NCI-H345 treated with DMSO at 0.1 percent for 48 hours (cell line): ENCODE results near the gene SLC10A1.
"Not testable (repeated sequence)": the region's sequence is repeated elsewhere in the genome, so short reads cannot be mapped to it uniquely, and the experiment has no call there.

ENCODE experiments used
- DNase-seq: peaks from one replicate; lab custom pipeline; 2025; ENCODE audit not compliant: unreplicated experiment; lab: John Stamatoyannopoulos, UW

Gene SLC10A1

DNA sequence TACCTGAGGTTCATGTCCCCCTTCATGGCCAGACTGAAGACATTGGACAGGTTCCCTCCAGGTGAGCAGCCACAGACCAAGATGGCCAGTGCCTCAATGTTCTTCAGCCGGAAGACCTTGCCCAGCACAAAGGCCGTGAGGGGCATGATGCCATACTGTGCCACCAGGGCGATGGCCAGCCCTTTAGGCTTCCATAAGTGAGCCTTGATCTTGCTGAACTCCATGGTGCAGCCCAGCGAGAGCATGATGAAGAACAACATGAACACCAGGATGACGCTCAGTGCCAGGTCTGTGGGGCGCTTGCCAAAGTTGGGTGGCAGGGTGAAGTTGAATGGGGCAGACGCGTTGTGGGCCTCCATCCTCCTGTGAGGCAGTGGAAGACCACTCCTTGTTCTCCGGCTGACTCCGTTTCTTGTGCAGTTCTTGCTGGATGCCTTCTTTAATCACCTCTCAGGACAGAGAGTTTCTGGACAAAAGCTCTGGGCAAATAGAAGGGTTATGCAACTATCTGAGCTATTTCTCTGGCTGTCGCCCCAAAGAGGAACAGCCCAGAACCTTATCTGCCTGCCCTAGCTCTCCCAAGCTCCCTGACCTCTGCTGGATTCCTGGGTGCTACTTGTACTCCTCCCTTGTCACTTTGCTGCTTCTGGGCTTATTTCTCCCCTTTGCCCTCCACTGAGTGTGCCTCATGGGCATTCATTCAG, at the start of gene SLC10A1:
SLC10A1 (minus strand) TSS at position 445 of the 704 bp plus-strand sequence; CDS start at position 359, 86 bp downstream.
- no peak for DNase-seq

- no peak for DNase-seq
These were observed 48.7 kb upstream of the SLC10A1 start for GRCh38 chr14:69845787-69846186.

DNA sequence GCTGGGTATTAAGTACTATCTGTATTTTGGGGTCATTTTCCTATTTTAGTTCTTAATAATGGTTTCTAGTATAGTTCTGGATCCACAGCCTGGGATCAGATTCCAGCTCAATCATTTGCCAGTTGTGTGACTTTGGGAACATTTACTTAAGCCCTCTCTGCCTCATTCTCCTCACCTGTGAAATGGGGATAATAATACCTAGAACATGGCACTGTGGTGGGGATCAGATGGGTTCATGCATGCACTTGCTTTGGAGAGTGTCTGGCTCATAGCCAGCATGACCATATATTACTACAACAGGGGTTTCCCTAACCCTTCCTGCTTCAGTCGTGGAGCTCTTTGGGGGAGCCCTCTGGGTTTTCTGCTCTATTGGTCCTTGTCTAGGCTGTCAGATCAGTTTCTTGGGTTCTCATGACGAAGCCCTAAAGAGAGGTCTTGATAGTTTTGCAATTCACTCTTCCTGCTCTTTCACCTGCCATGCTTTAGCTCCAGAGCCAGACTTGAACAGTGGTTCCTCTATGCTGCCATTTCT, 48.1 kb upstream of the SLC10A1 start:
- no peak for DNase-seq

- DNase-seq = no peak
These were observed 47.1 kb upstream of the SLC10A1 start for GRCh38 chr14:69844171-69844570.

DNA sequence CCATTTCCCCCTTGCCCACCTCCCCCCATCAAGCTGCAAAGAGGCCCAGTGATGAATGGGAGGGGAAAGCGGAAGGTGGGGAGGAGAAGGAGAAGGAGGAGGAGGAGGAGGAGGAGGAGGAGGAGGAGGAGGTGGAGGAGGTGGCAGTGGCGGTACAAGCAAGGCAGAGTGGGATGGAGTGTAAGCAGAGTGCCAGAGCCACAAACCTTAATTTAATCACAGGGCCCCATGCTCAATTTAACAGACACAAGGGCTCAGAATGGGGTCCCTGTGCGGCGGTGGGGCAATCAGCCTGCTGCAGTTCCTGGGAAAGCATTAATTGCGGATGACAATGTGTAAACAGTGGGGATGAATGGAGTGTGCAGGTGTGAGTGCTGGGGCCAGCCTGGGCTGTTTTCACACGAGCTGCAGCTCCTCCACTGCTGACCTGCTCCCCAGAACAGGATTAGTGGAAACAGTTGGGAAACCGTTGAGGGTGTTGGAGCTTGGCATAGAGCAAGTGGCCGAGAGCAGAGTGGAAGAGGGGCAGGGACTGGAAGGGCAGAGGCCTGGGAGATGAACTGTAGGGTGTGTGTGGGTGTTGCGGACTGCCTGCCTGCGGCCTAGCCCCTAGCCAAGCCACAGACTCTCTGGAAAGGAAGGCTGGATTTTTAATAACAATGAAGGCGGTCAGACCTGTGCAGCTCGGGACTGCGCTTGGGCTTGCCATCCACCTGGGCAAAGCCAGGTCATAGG, 45.8 kb upstream of the SLC10A1 start:
- peak; percentile 87 for DNase-seq

DNA sequence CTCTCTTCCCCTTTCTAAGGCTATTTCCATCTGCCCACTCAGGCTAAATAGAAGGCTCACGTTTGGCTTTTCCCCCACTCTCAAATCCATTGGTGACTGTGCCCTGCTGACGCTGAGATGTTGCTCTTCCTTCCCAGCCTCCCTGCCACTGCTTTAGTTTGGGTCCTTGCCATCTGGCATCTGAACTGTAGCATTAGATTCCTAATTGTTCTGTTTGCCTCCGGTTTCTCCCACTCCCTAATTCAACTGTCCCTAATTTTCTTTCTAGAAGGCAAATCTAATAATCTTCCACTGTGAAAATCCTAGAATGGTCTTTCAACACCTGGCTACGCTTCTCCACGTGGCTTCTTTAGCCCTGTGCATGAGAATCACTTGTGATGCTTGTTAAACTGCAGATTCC, 44.6 kb upstream of the SLC10A1 start:
- no peak for DNase-seq

DNA sequence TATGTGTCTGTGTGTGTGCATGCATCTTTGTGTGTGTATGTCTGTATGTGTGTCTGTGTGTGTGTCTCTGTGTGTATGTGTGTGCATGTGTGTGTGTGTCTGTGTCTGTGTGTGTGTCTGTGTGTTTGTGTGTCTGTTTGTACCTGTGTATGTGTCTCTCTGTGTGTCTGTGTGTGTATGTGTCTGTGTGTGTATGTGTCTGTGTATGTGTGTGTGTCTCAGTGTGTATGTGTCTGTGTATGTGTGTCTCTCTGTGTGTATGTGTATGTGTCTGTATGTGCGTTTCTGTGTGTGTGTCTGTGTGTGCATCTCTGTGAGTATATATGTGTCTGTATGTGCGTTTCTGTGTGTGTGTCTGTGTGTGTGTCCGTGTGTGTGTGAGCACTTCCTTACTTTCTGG, 42.6 kb upstream of the SLC10A1 start:
- no peak for DNase-seq

DNA sequence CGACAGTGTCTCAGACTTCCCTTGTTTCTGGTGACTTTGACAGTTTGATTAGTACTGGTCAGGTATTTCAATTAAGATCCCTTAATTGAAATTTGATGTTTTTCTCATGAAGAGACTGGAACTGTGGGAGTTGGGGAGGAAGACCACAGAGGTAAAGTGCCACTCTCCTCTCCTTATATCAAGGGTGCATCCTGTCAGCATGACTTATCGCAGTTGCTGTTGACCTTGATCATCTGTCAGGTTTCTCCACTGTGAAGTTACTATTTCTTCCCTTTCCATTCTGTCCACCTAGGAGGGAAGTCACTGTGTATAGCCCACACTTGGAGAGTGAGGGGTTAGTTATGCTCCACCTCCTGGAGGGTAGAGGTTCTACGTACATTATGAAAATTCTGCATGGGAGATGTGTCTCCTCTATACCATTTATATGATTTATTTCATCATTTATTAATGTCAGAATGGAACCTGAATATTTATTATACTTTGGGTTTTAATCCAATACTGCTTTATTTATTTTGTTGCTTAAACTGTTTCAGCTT, 41.9 kb upstream of the SLC10A1 start:
- DNase-seq = no peak

DNA sequence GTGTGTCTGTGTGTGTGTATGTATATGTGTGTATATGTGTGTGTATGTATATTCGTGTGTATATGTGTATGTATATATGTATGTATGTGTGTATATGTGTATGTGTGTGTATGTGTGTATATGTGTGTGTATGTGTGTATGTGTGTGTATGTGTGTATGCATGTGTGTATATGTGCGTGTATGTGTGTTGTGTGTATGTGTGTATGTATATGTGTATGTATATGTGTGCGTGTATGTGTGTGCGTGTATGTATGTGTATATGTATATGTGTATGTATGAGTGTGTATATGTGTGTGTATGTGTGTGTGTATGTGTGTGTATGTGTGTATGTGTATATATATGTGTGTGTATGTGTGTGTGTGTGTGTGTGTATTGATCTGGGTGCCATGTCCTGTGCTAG, 31.8 kb upstream of the SLC10A1 start:
- no peak for DNase-seq

GRCh38 chr14:69828354-69828753, 31.3 kb upstream of the SLC10A1 start:
- no peak for DNase-seq

DNA sequence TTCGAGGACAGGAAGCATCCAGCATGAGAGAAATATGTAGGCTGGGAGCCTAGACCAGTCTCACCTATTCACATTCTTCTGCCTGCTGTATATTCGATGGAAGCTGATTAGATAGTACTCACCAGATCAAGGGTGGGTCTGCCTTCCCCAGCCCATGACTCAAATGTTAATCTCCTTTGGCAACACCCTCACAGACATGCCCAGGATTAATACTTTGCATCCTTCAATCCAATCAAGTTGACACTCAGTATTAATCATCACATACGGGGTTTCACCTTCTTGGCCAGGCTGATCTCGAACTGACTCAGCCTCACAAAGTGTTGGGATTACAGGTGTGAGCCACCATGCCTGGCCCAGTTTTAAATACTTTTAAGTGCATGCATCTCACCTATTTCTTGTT, 30.5 kb upstream of the SLC10A1 start:
- DNase-seq = no peak

GRCh38 chr14:69822456-69822855, 25.4 kb upstream of the SLC10A1 start:
- DNase-seq = no peak

GRCh38 chr14:69820991-69821390, 23.9 kb upstream of the SLC10A1 start:
- no peak for DNase-seq

DNA sequence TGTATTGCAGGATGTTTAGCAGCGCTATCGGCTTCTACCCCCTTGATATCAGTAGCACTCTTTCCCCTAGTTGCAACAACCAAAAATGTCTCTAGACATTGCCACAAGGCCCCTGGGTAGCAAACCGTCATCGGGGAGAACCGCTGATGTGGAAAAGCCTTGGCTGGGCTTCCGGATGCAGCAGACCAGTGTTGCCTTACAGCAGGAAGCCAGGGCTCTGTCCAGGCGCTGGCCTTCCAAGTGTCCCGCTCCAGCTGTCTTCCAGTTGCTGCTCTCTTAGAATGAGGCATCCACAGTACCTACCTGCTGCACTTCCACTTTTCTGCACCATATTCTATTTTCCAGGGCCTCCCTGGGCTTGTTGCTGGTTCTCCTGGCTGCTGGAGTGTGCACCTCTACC, 22.6 kb upstream of the SLC10A1 start:
- DNase-seq = no peak

GRCh38 chr14:69818758-69819191, 21.7 kb upstream of the SLC10A1 start:
- peak; percentile 57 for DNase-seq

GRCh38 chr14:69816216-69816615, 19.2 kb upstream of the SLC10A1 start:
- no peak for DNase-seq

- DNase-seq = no peak
These were observed 18.5 kb upstream of the SLC10A1 start for GRCh38 chr14:69815556-69815955.

DNA sequence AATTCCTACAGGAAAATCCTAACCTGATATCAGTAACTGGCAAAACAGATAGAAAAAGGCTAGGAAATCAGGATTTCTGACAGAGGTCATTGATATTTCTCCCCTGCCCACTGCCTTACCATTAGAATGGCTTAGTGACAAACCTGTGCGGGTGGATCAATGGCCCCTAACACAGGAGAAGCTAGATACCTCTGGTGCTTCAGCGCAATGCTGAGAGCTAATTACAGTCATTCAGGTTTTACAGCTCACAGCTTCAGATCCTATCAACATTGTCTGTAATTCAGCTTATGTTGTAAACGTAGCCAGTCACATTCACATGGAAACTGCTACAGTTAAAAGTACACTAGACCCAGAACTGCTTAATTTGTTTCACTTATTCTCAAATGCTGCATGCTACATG, 17.4 kb upstream of the SLC10A1 start:
- DNase-seq = no peak

DNA sequence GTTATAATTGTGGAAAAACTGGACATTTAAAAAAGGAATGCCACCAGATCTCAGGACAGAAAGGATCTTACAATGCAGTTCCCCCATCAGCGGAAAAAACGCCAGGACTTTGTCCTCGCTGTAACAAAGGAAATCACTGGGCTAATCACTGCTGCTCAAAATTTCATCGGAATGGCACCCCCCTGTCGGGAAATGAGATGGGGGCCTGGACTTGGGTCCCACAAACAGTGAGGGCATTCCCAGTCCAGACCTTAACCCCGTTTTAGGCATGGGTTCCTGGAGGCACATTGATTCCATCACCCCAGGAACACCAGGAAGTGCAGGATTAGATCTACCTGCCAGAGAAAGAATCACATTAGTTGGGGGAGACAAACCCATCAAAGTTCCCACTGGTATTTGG, 16.3 kb upstream of the SLC10A1 start:
- DNase-seq = not testable (repeated sequence)

DNA sequence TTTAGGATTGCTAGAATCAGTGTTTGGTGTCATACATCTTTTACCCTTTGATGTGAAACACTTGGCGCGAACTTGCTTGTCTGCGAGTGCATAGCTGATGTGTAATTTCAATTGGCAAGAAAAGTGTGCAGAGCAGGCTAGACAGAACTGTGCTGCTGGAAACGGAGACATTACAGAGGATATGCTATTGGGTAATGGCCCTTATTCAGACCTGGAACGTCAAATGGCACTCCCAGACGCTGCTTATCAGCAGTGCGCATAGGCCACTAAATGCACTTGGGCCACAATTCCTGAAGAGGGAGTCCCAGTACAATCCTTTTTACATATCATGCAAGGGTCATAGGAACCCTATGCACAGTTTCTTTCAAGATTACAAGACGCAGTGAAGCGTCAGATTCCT, 15.7 kb upstream of the SLC10A1 start:
- no peak for DNase-seq

DNA sequence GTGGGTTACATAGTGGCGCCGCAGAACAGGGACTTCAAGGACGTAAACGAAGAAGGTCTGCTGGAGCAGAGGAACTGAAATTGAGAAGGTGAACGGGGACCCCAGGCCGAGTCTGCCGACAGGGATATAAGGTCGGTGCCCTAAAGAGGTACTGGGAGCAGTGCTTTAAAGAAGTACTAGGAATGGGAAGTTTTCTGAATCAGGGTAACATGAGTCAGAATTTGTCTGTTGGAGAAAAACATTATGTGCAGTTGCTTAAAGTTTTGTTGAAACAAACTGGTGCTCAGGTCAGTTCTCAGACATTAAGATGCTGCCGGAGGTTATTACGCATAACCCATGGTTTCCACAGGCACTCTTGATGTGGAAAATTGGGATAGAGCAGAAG, 14.8 kb upstream of the SLC10A1 start:
- no peak for DNase-seq

- DNase-seq = no peak
These were observed 14.3 kb upstream of the SLC10A1 start for GRCh38 chr14:69811227-69811867.
